Neural progenitor cell (in vitro differentiated cells): ENCODE data around the gene FBRSL1. TPM values are rescaled to one million over a fixed set of nuclear protein-coding genes. Genes with fewer than 3 reads are reported as not detected.

Experiments used
- DNase-seq: peaks from one replicate; pipeline ENCODE4 v3.0.0-alpha.2; 2016; ENCODE audit warnings: low spot score
- H2AFZ ChIP-seq: fragments of 200-600 bp; sonication (generic); replicated peaks from 2 replicates; pipeline ENCODE4 v1.6.1; 2016; ENCODE audit warnings: antibody characterized with exemption
- H3F3A ChIP-seq: fragments of 200-600 bp; sonication (generic); 2 replicates; pipeline ENCODE4 v1.6.1; 2016; ENCODE audit warnings: antibody characterized with exemption, low read depth
- H3K27ac ChIP-seq: fragments of 200-600 bp; sonication (generic); 2 replicates; pipeline ENCODE4 v1.5.1; 2016; ENCODE audit warnings: mild to moderate bottlenecking
- H3K27me3 ChIP-seq: fragments of 200-600 bp; sonication (generic); 2 replicates; pipeline ENCODE4 v1.6.1; 2016; ENCODE audit warnings: mild to moderate bottlenecking, moderate library complexity
- H3K36me3 ChIP-seq: fragments of 200-600 bp; sonication (generic); 2 replicates; pipeline ENCODE4 v1.5.1; 2016
- H3K4me1 ChIP-seq: fragments of 200-600 bp; sonication (generic); 2 replicates; pipeline ENCODE4 v1.6.1; 2016; ENCODE audit warnings: mixed run types
- H3K4me2 ChIP-seq: fragments of 200-600 bp; sonication (generic); 2 replicates; pipeline ENCODE4 v1.6.1; 2016
- H3K4me3 ChIP-seq: fragments of 200-600 bp; sonication (generic); 2 replicates; pipeline ENCODE4 v1.5.1; 2016
- H3K79me2 ChIP-seq: fragments of 200-600 bp; sonication (generic); 2 replicates; pipeline ENCODE4 v1.6.1; 2016; ENCODE audit warnings: low read depth
- H3K9ac ChIP-seq: fragments of 200-600 bp; sonication (generic); 2 replicates; pipeline ENCODE4 v1.6.1; 2016
- H3K9me3 ChIP-seq: fragments of 200-600 bp; sonication (generic); 2 replicates; pipeline ENCODE4 v1.5.1; 2016; ENCODE audit warnings: low read depth
- H4K20me1 ChIP-seq: fragments of 200-600 bp; sonication (generic); 2 replicates; pipeline ENCODE4 v1.6.1; 2016; ENCODE audit warnings: low read depth
- H3K27ac Mint-ChIP-seq: 3 replicates; pipeline ENCODE4 v1.8.0; 2021; ENCODE audit warnings: mixed read lengths
- H3K27me3 Mint-ChIP-seq: 2 replicates; pipeline ENCODE4 v1.8.0; 2022; ENCODE audit warnings: low read depth, mild to moderate bottlenecking, inconsistent platforms, moderate library complexity, mixed read lengths; ENCODE audit not compliant: insufficient read depth
- H3K36me3 Mint-ChIP-seq: 3 replicates; pipeline ENCODE4 v1.8.0; 2021; ENCODE audit warnings: mixed read lengths
- H3K4me1 Mint-ChIP-seq: 3 replicates; pipeline ENCODE4 v1.8.0; 2021; ENCODE audit warnings: mixed read lengths
- H3K4me3 Mint-ChIP-seq: 3 replicates; pipeline ENCODE4 v1.8.0; 2021; ENCODE audit warnings: mild to moderate bottlenecking, moderate library complexity, mixed read lengths
- H3K9me3 Mint-ChIP-seq: 3 replicates; pipeline ENCODE4 v1.8.0; 2020; ENCODE audit warnings: mixed read lengths
- EZH2 ChIP-seq: fragments of 200-600 bp; sonication (generic); IDR thresholded peaks from 2 replicates; pipeline ENCODE4 v1.6.1; 2017; ENCODE audit warnings: antibody characterized with exemption, mild to moderate bottlenecking, moderate library complexity
- EZH2phosphoT487 ChIP-seq: fragments of 200-600 bp; sonication (generic); IDR thresholded peaks from 2 replicates; pipeline ENCODE4 v1.6.1; 2017; ENCODE audit warnings: antibody characterized with exemption
- total RNA-seq: library from RNA; depleted of rRNA; stranded (reverse); fragments of >200 nt; gene quantifications from 2 replicates; pipeline ENCODE4 v1.2.3, GENCODE V29; 2015; ENCODE audit warnings: low replicate concordance
- TF ChIP-seq, protein P1 (sequence below): fragments of 200-600 bp; sonication (generic); IDR thresholded peaks from 2 replicates; pipeline ENCODE4 v1.5.1; 2017; ENCODE audit warnings: antibody characterized with exemption, mild to moderate bottlenecking

The FBRSL1 gene
- total RNA-seq, 1 donor from 2014 or later: 7.4 TPM

- TF ChIP-seq EZH2phosphoT487 (no peak), EZH2 (no peak)
- TF ChIP-seq, protein P1, sequence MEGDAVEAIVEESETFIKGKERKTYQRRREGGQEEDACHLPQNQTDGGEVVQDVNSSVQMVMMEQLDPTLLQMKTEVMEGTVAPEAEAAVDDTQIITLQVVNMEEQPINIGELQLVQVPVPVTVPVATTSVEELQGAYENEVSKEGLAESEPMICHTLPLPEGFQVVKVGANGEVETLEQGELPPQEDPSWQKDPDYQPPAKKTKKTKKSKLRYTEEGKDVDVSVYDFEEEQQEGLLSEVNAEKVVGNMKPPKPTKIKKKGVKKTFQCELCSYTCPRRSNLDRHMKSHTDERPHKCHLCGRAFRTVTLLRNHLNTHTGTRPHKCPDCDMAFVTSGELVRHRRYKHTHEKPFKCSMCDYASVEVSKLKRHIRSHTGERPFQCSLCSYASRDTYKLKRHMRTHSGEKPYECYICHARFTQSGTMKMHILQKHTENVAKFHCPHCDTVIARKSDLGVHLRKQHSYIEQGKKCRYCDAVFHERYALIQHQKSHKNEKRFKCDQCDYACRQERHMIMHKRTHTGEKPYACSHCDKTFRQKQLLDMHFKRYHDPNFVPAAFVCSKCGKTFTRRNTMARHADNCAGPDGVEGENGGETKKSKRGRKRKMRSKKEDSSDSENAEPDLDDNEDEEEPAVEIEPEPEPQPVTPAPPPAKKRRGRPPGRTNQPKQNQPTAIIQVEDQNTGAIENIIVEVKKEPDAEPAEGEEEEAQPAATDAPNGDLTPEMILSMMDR: no peak
- no peak overlapping the region for H3K4me2 ChIP-seq
- Mint-ChIP-seq H3K9me3 (no peaks in the 10 kb centered on the region), H3K36me3 (no peaks in the 10 kb centered on the region), H3K27ac (no peak overlapping the region), H3K27me3 (peaks cover 19% of the 10 kb centered on the region), H3K4me3 (peak overlapping the region; percentile 70), H3K4me1 (peaks cover 33% of the 10 kb centered on the region)
- no peak overlapping the region for H2AFZ ChIP-seq
- peaks cover 64% of the 10 kb centered on the region for H3K79me2 ChIP-seq
- no peaks in the 10 kb centered on the region for H3K36me3 ChIP-seq
- H3K27ac ChIP-seq: no peak overlapping the region
- H3K4me1 ChIP-seq: peaks cover 17% of the 10 kb centered on the region
- no peak overlapping the region for H3K4me3 ChIP-seq
- no peak for DNase-seq
- peaks cover 7% of the 10 kb centered on the region for H3F3A ChIP-seq
- no peak overlapping the region for H3K9ac ChIP-seq
- peaks cover 69% of the 10 kb centered on the region for H4K20me1 ChIP-seq
- peaks cover 30% of the 10 kb centered on the region for H3K27me3 ChIP-seq
- no peaks in the 10 kb centered on the region for H3K9me3 ChIP-seq
Measured at GRCh38 chr12:132492522-132492921, 2.6 kb downstream of the FBRSL1 start.

DNA sequence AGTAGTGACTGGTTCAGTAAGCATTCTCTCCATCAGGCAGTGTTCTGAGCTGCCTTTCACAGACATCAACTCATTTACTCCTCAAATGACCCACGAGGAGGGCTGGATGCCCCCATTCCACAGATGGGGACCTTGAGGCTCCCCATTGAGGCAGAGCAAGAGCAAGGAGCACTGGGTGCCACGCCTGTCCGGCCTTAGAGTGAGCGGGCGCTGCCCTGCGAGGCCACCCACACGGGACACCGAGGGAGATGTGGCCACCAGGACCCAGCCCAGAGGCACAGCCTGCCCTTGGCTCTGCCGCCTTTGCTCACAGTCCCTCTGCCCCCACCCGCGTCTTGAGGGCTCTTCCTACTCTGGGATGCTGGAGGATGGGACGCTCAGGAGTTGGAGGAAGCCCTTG is 3.0 kb downstream of the FBRSL1 start:
- H4K20me1 ChIP-seq: peaks cover 74% of the 10 kb centered on the region
- no peak overlapping the region for H3K27ac Mint-ChIP-seq

GRCh38 chr12:132493482-132494178 is 3.7 kb downstream of the FBRSL1 start:
- H2AFZ ChIP-seq: no peak overlapping the region
- Mint-ChIP-seq H3K27me3 (peaks cover 8% of the 10 kb centered on the region), H3K27ac (no peak overlapping the region), H3K9me3 (no peaks in the 10 kb centered on the region), H3K36me3 (no peaks in the 10 kb centered on the region), H3K4me1 (peaks cover 30% of the 10 kb centered on the region), H3K4me3 (no peak overlapping the region)
- peaks cover 19% of the 10 kb centered on the region for H3K27me3 ChIP-seq
- H3F3A ChIP-seq: peaks cover 4% of the 10 kb centered on the region
- TF ChIP-seq EZH2 (no peak), EZH2phosphoT487 (no peak)
- TF ChIP-seq, protein P1: no peak
- DNase-seq: no peak
- no peak overlapping the region for H3K27ac ChIP-seq
- H3K36me3 ChIP-seq: no peaks in the 10 kb centered on the region
- no peak overlapping the region for H3K4me2 ChIP-seq
- H3K79me2 ChIP-seq: peaks cover 75% of the 10 kb centered on the region
- H3K9ac ChIP-seq: no peak overlapping the region
- H4K20me1 ChIP-seq: peaks cover 80% of the 10 kb centered on the region
- H3K9me3 ChIP-seq: no peaks in the 10 kb centered on the region
- no peak overlapping the region for H3K4me3 ChIP-seq
- H3K4me1 ChIP-seq: peaks cover 14% of the 10 kb centered on the region

More for the DNA sequence above, 3.0 kb downstream of the FBRSL1 start:
- Histone ChIP-seq H3K9me3 (no peaks in the 10 kb centered on the region), H3F3A (peaks cover 7% of the 10 kb centered on the region), H3K36me3 (no peaks in the 10 kb centered on the region), H3K4me3 (no peak overlapping the region), H3K27me3 (peaks cover 26% of the 10 kb centered on the region), H3K4me2 (no peak overlapping the region), H3K4me1 (peaks cover 17% of the 10 kb centered on the region), H3K79me2 (peaks cover 69% of the 10 kb centered on the region), H3K9ac (no peak overlapping the region), H2AFZ (no peak overlapping the region), H3K27ac (no peak overlapping the region)
- no peak for DNase-seq
- Mint-ChIP-seq H3K4me1 (peaks cover 33% of the 10 kb centered on the region), H3K36me3 (no peaks in the 10 kb centered on the region), H3K27me3 (peaks cover 15% of the 10 kb centered on the region), H3K4me3 (peak overlapping the region; percentile 25), H3K9me3 (no peaks in the 10 kb centered on the region)
- TF ChIP-seq EZH2phosphoT487 (no peak), EZH2 (no peak)
- TF ChIP-seq, protein P1: no peak
